Measurements from ENCODE around the gene ABO.

DNA sequence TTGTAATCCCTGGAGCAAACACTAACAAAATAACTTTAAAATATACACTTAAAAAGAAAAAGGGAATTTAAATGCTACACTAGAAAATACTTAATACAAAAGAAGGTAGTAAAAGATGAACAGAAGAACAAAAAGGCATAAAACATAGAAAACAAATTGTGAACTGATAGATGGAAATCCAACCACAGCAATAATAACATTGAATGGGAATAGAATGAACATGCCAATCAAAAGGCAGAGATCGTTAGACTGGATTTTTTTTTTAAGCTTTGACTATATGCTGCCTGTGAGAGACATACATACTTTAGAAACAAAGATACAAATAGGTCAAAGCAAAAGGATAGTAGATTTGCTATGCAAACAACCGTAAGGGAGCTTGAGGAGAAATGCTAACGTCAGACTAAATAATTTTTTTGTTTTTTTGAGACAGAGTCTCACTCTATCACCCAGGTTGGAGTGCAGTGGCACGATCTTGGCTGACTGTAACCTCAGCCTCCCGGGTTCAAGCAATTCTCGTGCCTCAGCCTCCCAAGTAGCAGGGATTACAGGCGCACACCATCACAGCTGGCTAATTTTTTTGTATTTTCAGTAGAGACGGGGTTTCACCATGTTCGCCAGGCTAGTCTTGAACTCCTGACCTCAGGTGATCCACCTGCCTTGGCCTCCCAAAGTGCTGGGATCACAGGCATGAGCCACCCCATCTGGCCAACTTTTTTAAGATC is 6.5 kb downstream of the ABO start:
- TF ChIP-seq, protein P1, sequence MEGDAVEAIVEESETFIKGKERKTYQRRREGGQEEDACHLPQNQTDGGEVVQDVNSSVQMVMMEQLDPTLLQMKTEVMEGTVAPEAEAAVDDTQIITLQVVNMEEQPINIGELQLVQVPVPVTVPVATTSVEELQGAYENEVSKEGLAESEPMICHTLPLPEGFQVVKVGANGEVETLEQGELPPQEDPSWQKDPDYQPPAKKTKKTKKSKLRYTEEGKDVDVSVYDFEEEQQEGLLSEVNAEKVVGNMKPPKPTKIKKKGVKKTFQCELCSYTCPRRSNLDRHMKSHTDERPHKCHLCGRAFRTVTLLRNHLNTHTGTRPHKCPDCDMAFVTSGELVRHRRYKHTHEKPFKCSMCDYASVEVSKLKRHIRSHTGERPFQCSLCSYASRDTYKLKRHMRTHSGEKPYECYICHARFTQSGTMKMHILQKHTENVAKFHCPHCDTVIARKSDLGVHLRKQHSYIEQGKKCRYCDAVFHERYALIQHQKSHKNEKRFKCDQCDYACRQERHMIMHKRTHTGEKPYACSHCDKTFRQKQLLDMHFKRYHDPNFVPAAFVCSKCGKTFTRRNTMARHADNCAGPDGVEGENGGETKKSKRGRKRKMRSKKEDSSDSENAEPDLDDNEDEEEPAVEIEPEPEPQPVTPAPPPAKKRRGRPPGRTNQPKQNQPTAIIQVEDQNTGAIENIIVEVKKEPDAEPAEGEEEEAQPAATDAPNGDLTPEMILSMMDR (IDR thresholded peaks at IDR 0.05; ENCODE audit: insufficient read depth, low read length, poor library complexity, severe bottlenecking), result no peak
- TF ChIP-seq EZH2phosphoT487 (conservative IDR thresholded peaks at IDR 0.05; ENCODE audit: low read length), result no peak
